ENCODE results near the gene CPM. TPM values are rescaled to one million over a fixed set of nuclear protein-coding genes. Genes with fewer than 3 reads are reported as not detected.

Gene CPM
- total RNA-seq, 4 donors from 2014 or later: 54.0 to 117 (median 75.2) TPM

DNA sequence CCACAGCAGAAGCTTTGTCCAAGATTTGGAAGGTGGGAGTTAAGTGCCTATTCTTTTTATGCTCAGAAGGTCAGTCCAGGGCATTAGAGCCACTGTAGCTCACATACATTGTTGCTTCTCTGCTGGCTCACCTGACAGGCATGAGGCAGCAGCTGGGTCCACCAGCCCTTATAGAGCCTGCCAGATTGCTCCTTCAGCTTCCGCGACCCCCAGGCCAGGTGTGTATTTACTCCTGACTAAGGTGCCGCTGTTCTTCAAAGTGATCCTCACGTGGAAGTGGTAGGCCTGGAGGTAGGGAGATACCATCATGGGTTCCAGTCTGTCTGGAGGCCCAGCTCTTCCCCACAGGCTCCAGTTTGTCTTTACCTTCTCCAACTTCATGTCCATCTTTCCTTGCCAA lies 17.5 kb upstream of the CPM start:
- Histone ChIP-seq H3K27ac (no peak overlapping the region), H3K9me3 (no peaks in the 10 kb centered on the region), H3K4me3 (no peak overlapping the region), H3K27me3 (no peaks in the 10 kb centered on the region), H3K36me3 (no peaks in the 10 kb centered on the region), H3K4me1 (peaks cover 0 to 5% (median 0%) of the 10 kb centered on the region in 4 donors)
- no peak for DNase-seq (ENCODE audit: low spot score in 2 of 2)
- no peak for TF ChIP-seq POLR2A (IDR thresholded peaks at IDR 0.05)
- TF ChIP-seq EP300 (IDR thresholded peaks at IDR 0.05): no peak
- TF ChIP-seq, protein P1, sequence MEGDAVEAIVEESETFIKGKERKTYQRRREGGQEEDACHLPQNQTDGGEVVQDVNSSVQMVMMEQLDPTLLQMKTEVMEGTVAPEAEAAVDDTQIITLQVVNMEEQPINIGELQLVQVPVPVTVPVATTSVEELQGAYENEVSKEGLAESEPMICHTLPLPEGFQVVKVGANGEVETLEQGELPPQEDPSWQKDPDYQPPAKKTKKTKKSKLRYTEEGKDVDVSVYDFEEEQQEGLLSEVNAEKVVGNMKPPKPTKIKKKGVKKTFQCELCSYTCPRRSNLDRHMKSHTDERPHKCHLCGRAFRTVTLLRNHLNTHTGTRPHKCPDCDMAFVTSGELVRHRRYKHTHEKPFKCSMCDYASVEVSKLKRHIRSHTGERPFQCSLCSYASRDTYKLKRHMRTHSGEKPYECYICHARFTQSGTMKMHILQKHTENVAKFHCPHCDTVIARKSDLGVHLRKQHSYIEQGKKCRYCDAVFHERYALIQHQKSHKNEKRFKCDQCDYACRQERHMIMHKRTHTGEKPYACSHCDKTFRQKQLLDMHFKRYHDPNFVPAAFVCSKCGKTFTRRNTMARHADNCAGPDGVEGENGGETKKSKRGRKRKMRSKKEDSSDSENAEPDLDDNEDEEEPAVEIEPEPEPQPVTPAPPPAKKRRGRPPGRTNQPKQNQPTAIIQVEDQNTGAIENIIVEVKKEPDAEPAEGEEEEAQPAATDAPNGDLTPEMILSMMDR (IDR thresholded peaks at IDR 0.05): no peak
- WGBS, 2 donors: 92 to 97% methylated on average over 4 of the region's 4 CpGs

DNA sequence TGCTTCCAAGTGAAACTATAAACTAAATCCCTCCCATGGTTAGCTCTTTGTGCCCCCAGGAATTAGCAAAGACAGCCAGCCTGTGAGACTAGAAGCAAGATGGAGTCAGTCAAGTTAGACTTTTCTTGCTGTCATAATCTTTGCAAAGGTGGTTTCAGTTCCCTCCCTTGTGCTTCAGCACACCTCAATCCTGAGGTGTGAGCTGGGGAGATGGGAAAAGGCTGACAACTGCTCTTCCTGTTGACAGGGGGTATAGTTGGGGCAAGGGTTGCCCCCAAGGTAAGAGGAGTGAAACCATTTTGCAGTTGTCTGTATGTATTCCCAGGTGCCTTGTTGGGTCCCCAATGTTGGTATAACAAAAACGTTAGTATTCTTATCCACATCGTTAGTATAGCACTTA lies 12.3 kb upstream of the CPM start:
- WGBS, 2 donors: 79 to 85% methylated on average over 2 of the region's 2 CpGs
- H3K4me3 ChIP-seq: no peak overlapping the region
- H3K27me3 ChIP-seq: no peaks in the 10 kb centered on the region
- H3K4me1 ChIP-seq: no peaks in the 10 kb centered on the region
- H3K27ac ChIP-seq: no peak overlapping the region
- no peak for TF ChIP-seq POLR2A (IDR thresholded peaks at IDR 0.05)
- TF ChIP-seq, protein P1 (IDR thresholded peaks at IDR 0.05): no peak
- no peak for TF ChIP-seq EP300 (IDR thresholded peaks at IDR 0.05)
- no peaks in the 10 kb centered on the region for H3K36me3 ChIP-seq
- DNase-seq (ENCODE audit: low spot score in 2 of 2): no peak
- H3K9me3 ChIP-seq: no peaks in the 10 kb centered on the region

DNA sequence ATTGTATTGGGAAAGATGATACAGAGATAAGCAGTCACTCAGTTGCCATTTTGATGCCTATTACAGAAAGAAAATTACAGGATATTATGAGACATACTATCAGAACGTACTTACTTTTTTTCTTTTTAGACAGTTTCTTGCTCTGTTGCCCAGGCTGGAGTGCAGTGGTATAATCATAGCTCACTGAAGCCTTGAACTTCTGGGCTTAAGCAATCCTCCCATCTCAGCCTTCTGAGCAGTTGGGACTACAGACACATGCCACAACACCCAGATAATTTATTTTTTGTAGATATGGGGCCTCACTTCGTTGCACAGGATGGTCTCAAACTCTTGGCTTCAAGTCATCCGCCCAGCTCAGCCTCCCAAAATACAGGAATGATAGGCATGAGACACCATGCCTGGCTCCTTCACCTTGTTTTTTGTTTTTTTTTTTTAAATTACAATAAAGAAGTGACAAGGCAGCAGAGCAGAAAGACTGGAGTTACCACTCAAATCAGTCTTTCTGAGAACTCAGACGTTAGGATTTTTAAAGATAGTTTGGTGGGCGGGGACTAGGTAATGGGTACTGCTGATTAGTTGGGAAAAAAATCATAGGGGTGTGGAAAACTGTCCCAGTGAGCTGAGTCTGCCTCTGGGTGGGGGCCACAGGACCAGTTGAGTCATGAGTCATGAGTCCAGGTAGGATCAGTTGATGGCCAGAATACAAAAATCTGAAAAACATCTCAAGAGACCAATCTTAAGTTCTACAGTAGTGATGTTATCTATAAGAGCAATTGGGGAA lies 11.5 kb upstream of the CPM start:
- no peak for DNase-seq (ENCODE audit: low spot score in 2 of 2)
- Histone ChIP-seq H3K4me3 (no peak overlapping the region), H3K27me3 (no peaks in the 10 kb centered on the region), H3K9me3 (no peaks in the 10 kb centered on the region), H3K27ac (no peak overlapping the region), H3K4me1 (peaks cover 0 to 4% (median 0%) of the 10 kb centered on the region in 4 donors), H3K36me3 (no peaks in the 10 kb centered on the region)
- 76 to 79% methylated on average over 5 of the region's 5 CpGs for WGBS, 2 donors
- no peak for TF ChIP-seq POLR2A (IDR thresholded peaks at IDR 0.05)
- no peak for TF ChIP-seq EP300 (IDR thresholded peaks at IDR 0.05)

DNA sequence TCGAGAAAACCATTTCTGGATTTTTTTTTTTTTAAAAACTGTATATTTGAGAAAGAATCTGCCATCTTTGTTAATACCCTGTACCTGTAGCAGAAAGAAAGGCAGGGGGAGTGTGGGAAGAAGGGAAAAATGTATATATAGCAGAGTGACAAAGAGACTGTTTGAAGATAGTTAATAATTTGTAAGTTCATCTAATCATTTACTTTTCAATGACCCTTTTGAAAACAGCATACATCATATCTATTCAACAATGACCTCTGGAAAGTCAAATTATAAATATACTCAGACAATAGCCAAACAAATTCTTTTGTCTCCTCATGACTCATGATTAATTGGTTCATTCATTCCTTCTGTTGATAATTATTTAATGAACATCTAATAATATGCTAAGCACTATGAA lies 10.9 kb upstream of the CPM start:
- 81 to 89% methylated on average over 1 of the region's 1 CpG for WGBS, 2 donors
- Histone ChIP-seq H3K27ac (no peak overlapping the region), H3K4me1 (peaks cover 0 to 6% (median 0%) of the 10 kb centered on the region in 4 donors), H3K36me3 (no peaks in the 10 kb centered on the region), H3K4me3 (no peak overlapping the region), H3K27me3 (no peaks in the 10 kb centered on the region), H3K9me3 (no peaks in the 10 kb centered on the region)
- no peak for DNase-seq (ENCODE audit: low spot score in 2 of 2)
- TF ChIP-seq, protein P1 (IDR thresholded peaks at IDR 0.05): no peak
- no peak for TF ChIP-seq POLR2A (IDR thresholded peaks at IDR 0.05)
- no peak for TF ChIP-seq EP300 (IDR thresholded peaks at IDR 0.05)

DNA sequence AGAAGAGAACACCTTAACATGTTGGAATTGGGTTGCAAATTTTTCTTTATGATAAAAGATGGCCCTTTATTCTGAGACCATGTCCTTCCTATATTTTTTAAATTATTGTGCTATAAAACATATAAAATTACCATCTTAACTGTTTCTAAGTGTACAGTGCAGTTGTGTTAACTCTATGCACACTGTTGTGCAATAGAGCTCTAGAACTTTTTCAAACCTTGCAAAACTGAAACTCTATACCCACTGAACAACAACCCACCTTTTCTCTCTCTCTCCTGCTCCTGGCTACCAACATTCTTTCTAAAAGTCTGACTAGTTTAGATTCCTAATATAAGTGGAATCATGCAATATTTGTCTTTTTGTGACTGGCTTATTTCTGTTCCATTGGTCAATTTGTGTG lies 7.8 kb upstream of the CPM start:
- Histone ChIP-seq H3K4me3 (no peak overlapping the region), H3K4me1 (peaks cover 0 to 15% (median 0%) of the 10 kb centered on the region in 4 donors), H3K36me3 (no peaks in the 10 kb centered on the region), H3K9me3 (no peaks in the 10 kb centered on the region), H3K27ac (no peak overlapping the region), H3K27me3 (no peaks in the 10 kb centered on the region)
- DNase-seq (ENCODE audit: low spot score in 2 of 2): no peak
- TF ChIP-seq POLR2A (IDR thresholded peaks at IDR 0.05): no peak
- TF ChIP-seq, protein P1 (IDR thresholded peaks at IDR 0.05): no peak
- no peak for TF ChIP-seq EP300 (IDR thresholded peaks at IDR 0.05)
